DOHH2 (cell line): ENCODE data around the gene PRDX5.

Experiments used
- H3F3A ChIP-seq: fragments of 200-600 bp; sonication (generic), shearing (Covaris generic); 2 replicates; pipeline ENCODE4 v1.6.0; 2016; ENCODE audit warnings: antibody characterized with exemption, mild to moderate bottlenecking; ENCODE audit not compliant: control insufficient read depth, insufficient read depth
- H3K27ac ChIP-seq: fragments of 200-600 bp; sonication (generic); 2 replicates; pipeline ENCODE4 v1.5.1; 2014; ENCODE audit warnings: low read depth, mild to moderate bottlenecking, low read length, moderate library complexity
- H3K27me3 ChIP-seq: fragments of 200-600 bp; sonication (generic); 2 replicates; pipeline ENCODE4 v1.6.1; 2014; ENCODE audit warnings: mild to moderate bottlenecking, low read length, mixed read lengths; ENCODE audit not compliant: control insufficient read depth
- H3K36me3 ChIP-seq: fragments of 200-600 bp; sonication (generic); 2 replicates; pipeline ENCODE4 v1.6.1; 2014; ENCODE audit warnings: mild to moderate bottlenecking, low read length, moderate library complexity, mixed read lengths; ENCODE audit not compliant: control insufficient read depth
- H3K4me1 ChIP-seq: fragments of 200-600 bp; sonication (generic); 2 replicates; pipeline ENCODE4 v1.6.1; 2014; ENCODE audit warnings: mild to moderate bottlenecking, low read length, mixed read lengths; ENCODE audit not compliant: control insufficient read depth
- H3K4me2 ChIP-seq: fragments of 200-600 bp; sonication (generic); 2 replicates; pipeline ENCODE4 v1.6.0; 2014; ENCODE audit warnings: mild to moderate bottlenecking, low read length, moderate library complexity
- H3K4me3 ChIP-seq: fragments of 200-600 bp; sonication (generic); 2 replicates; pipeline ENCODE4 v1.5.1; 2014; ENCODE audit warnings: mild to moderate bottlenecking, low read length, mixed read lengths
- H3K79me2 ChIP-seq: fragments of 200-600 bp; sonication (generic); 2 replicates; pipeline ENCODE4 v1.6.1; 2014; ENCODE audit warnings: mild to moderate bottlenecking, low read length, mixed read lengths; ENCODE audit not compliant: control insufficient read depth
- H3K9me2 ChIP-seq: fragments of 200-600 bp; sonication (generic); replicated peaks from 2 replicates; pipeline ENCODE4 v1.6.1; 2014; ENCODE audit warnings: mild to moderate bottlenecking, low read length, mixed read lengths; ENCODE audit not compliant: control insufficient read depth
- H3K9me3 ChIP-seq: fragments of 200-600 bp; sonication (generic); 2 replicates; pipeline ENCODE4 v1.6.1; 2014; ENCODE audit warnings: antibody characterized with exemption, low read length, mixed read lengths; ENCODE audit not compliant: control insufficient read depth, insufficient read depth
- H4K20me1 ChIP-seq: fragments of 200-600 bp; sonication (generic); 2 replicates; pipeline ENCODE4 v1.6.0; 2014; ENCODE audit warnings: low read depth, mild to moderate bottlenecking, antibody characterized with exemption, low read length, moderate library complexity; ENCODE audit not compliant: control insufficient read depth, insufficient read depth
- EZH2phosphoT487 ChIP-seq: fragments of 200-600 bp; sonication (generic); IDR thresholded peaks from 2 replicates; pipeline ENCODE4 v1.6.1; 2017; ENCODE audit warnings: borderline replicate concordance, mild to moderate bottlenecking, antibody characterized with exemption, low read length, moderate library complexity, mixed read lengths
- TF ChIP-seq, protein P1 (sequence below): fragments of 200-600 bp; sonication (generic); IDR thresholded peaks from one replicate; pipeline ENCODE4 v1.5.1; 2014; ENCODE audit warnings: antibody characterized with exemption, mild to moderate bottlenecking, low read depth, low read length; ENCODE audit not compliant: poor library complexity, severe bottlenecking

The PRDX5 gene

DNA sequence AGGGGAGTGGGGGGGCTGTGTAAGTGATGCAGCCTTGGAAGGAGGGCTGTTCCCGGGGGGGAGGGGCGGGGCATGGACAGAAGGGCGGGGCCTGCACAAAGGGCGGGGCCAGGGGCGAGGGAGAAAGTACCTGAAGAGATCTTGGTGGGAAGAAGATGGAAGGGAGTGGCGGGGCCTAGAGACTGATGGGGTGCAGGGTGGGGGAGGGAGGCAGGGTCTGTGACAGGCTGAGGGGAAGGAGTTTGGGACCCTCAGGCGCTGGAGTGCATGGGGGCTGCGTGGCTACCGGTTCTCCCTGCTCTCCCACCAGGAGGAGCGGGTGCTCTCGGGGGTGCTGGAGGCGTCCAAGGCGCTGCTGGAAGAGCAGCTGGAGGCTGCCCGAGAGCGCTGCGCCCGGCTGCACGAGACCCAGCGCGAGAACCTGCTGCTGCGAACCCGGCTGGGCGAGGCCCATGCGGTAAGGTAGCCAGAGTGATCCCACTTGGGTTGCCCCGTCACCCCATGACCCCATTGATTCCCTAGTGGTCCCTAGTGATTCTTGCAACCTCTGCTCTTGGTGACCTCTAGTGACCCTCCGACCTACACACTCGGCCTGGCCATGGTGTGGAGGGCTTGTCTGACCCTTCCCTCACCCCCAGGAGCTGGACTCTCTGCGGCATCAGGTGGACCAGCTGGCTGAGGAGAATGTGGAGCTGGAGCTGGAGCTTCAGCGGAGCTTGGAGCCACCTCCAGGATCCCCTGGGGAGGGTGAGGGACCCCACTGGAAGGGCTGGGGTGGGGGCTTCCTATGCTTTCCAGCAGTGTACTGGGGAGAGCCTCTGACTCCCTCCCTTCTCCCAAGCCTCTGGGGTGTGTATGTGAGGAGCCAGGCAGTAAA lies 25.2 kb downstream of the PRDX5 start:
- H3K27ac ChIP-seq: no peak overlapping the region

DNA sequence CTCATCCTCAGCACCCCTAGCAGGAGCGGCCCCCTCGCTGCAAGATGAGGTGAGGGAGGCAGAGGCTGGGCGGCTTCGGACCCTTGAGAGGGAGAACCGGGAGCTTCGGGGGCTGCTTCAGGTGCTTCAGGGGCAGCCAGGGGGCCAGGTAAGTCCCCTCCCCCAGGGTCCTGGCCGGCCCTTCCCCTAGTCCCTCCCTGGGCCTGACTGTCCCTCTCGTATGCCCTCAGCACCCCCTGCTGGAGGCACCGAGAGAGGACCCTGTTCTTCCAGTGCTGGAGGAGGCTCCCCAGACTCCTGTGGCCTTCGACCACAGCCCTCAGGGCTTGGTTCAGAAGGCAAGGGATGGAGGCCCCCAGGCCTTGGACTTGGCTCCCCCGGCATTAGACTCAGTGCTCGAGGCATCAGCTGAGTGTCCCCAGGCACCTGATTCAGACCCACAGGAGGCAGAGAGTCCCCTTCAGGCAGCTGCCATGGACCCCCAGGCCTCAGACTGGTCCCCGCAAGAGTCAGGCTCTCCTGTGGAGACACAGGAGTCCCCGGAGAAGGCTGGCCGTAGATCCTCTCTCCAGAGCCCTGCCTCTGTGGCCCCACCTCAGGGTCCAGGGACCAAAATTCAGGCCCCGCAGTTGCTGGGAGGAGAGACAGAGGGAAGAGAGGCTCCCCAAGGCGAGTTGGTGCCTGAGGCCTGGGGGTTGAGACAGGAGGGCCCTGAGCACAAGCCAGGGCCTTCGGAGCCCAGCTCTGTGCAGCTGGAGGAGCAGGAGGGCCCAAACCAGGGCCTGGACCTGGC lies 26.0 kb downstream of the PRDX5 start:
- no peaks in the 10 kb centered on the region; the same call in 1 of the 2 replicates for H3F3A ChIP-seq
- H3K4me1 ChIP-seq: peaks cover 30% of the 10 kb centered on the region
- H3K4me2 ChIP-seq: no peak overlapping the region
- no peaks in the 10 kb centered on the region for H3K9me2 ChIP-seq
- peaks cover 24% of the 10 kb centered on the region for H3K36me3 ChIP-seq
- no peak overlapping the region for H3K4me3 ChIP-seq
- H3K27ac ChIP-seq: no peak overlapping the region
- TF ChIP-seq, protein P1, sequence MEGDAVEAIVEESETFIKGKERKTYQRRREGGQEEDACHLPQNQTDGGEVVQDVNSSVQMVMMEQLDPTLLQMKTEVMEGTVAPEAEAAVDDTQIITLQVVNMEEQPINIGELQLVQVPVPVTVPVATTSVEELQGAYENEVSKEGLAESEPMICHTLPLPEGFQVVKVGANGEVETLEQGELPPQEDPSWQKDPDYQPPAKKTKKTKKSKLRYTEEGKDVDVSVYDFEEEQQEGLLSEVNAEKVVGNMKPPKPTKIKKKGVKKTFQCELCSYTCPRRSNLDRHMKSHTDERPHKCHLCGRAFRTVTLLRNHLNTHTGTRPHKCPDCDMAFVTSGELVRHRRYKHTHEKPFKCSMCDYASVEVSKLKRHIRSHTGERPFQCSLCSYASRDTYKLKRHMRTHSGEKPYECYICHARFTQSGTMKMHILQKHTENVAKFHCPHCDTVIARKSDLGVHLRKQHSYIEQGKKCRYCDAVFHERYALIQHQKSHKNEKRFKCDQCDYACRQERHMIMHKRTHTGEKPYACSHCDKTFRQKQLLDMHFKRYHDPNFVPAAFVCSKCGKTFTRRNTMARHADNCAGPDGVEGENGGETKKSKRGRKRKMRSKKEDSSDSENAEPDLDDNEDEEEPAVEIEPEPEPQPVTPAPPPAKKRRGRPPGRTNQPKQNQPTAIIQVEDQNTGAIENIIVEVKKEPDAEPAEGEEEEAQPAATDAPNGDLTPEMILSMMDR: peak; percentile 35
- no peak for TF ChIP-seq EZH2phosphoT487
- no peaks in the 10 kb centered on the region for H3K9me3 ChIP-seq
- H3K27me3 ChIP-seq: no peaks in the 10 kb centered on the region
- peaks cover 9% of the 10 kb centered on the region for H3K79me2 ChIP-seq
- H4K20me1 ChIP-seq: peaks cover 8% of the 10 kb centered on the region; the same call in 1 of the 2 replicates

More for the DNA sequence above, 25.2 kb downstream of the PRDX5 start:
- Histone ChIP-seq H3K9me3 (no peaks in the 10 kb centered on the region), H3K4me1 (peaks cover 37% of the 10 kb centered on the region), H3K4me2 (peak overlapping the region; percentile 46), H3K4me3 (peak overlapping the region; percentile 33; the same call in 1 of the 2 replicates), H4K20me1 (peaks cover 8% of the 10 kb centered on the region; the same call in 1 of the 2 replicates), H3K79me2 (peaks cover 11% of the 10 kb centered on the region), H3K9me2 (no peaks in the 10 kb centered on the region), H3F3A (no peaks in the 10 kb centered on the region; the same call in 1 of the 2 replicates), H3K27me3 (no peaks in the 10 kb centered on the region), H3K36me3 (peaks cover 31% of the 10 kb centered on the region)
- TF ChIP-seq, protein P1: no peak
- TF ChIP-seq EZH2phosphoT487: no peak

DNA sequence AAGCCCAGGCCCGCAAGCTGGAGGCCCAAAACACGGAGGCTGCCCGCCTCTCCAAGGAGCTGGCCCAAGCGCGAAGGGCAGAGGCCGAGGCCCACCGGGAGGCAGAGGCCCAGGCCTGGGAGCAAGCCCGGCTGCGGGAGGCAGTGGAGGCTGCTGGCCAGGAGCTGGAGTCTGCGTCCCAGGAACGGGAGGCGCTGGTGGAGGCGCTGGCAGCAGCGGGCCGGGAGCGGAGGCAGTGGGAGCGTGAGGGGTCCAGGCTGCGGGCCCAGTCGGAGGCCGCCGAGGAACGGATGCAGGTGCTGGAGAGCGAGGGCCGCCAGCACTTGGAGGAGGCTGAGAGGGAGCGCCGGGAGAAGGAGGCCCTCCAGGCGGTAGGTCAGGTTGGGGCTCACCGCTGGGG lies 26.9 kb downstream of the PRDX5 start:
- no peaks in the 10 kb centered on the region for H3K9me2 ChIP-seq
- no peak overlapping the region for H3K4me2 ChIP-seq
- TF ChIP-seq EZH2phosphoT487: no peak
- H3F3A ChIP-seq: no peaks in the 10 kb centered on the region; the same call in 1 of the 2 replicates
- peaks cover 8% of the 10 kb centered on the region; the same call in 1 of the 2 replicates for H4K20me1 ChIP-seq
- H3K4me3 ChIP-seq: no peak overlapping the region
- peaks cover under 1% of the 10 kb centered on the region for H3K79me2 ChIP-seq
- H3K27me3 ChIP-seq: no peaks in the 10 kb centered on the region
- no peaks in the 10 kb centered on the region for H3K9me3 ChIP-seq
- no peak overlapping the region for H3K27ac ChIP-seq
- H3K4me1 ChIP-seq: peaks cover 22% of the 10 kb centered on the region
- peaks cover 22% of the 10 kb centered on the region for H3K36me3 ChIP-seq
